Measurements from ENCODE around the gene ASCC3. TPM values are rescaled to one million over a fixed set of nuclear protein-coding genes. Genes with fewer than 3 reads are reported as not detected.

The ASCC3 gene
- total and polyA plus RNA-seq, 2 experiments from 2014 or later = 92.9 to 129 TPM

GRCh38 chr6:100775667-100776066, 105.5 kb downstream of the ASCC3 start (continued):
- TF ChIP-seq ZNF462 (CRISPR knock-in tag; IDR thresholded peaks at IDR 0.05) = no peak
- TF ChIP-seq JUNB (IDR thresholded peaks at IDR 0.05; ENCODE audit: unreplicated experiment) = no peak
- TF ChIP-seq ZNF331 (CRISPR knock-in tag; IDR thresholded peaks at IDR 0.05; ENCODE audit: low read depth) = no peak
- TF ChIP-seq REST (IDR thresholded peaks at IDR 0.05; ENCODE audit: unreplicated experiment) = no peak

GRCh38 chr6:100774681-100775080, 106.4 kb downstream of the ASCC3 start:
- H2AFZ ChIP-seq = no peak overlapping the region
- H3K79me2 ChIP-seq (replicated peaks; ENCODE audit: insufficient read depth) = no peaks in the 10 kb centered on the region
- no peaks in the 10 kb centered on the region for H4K20me1 ChIP-seq (replicated peaks; ENCODE audit: insufficient read depth)
- H3K27me3 Mint-ChIP-seq (ENCODE audit: insufficient read depth, low read depth, poor library complexity) = no peaks in the 10 kb centered on the region
- H3K36me3 ChIP-seq (ENCODE audit: insufficient read depth) = no peaks in the 10 kb centered on the region
- H3K4me2 ChIP-seq = no peak overlapping the region
- no peaks in the 10 kb centered on the region for H3K27me3 ChIP-seq (ENCODE audit: insufficient read depth)
- no peak overlapping the region for H3K27ac Mint-ChIP-seq
- H3K27ac ChIP-seq (ENCODE audit: low read depth) = no peak overlapping the region
- ATAC-seq (no peak), DNase-seq (ENCODE audit: low spot score) (no peak)
- no peaks in the 10 kb centered on the region for H3K9me3 Mint-ChIP-seq
- no peaks in the 10 kb centered on the region for H3F3A ChIP-seq (replicated peaks; ENCODE audit: low read depth)
- no peak overlapping the region for H3K4me3 Mint-ChIP-seq
- H3K9me2 ChIP-seq (ENCODE audit: insufficient read depth) = no peaks in the 10 kb centered on the region
- H3K4me1 ChIP-seq (ENCODE audit: insufficient read depth) = no peaks in the 10 kb centered on the region
- H3K4me3 ChIP-seq = no peak overlapping the region
- peaks cover 5% of the 10 kb centered on the region; the same call in 2 of the 3 replicates for H3K4me1 Mint-ChIP-seq
- H3K36me3 Mint-ChIP-seq (ENCODE audit: low read depth) = no peaks in the 10 kb centered on the region
- TF ChIP-seq ZNF462 (CRISPR knock-in tag; IDR thresholded peaks at IDR 0.05) (no peak), EZH2 (IDR thresholded peaks at IDR 0.05; ENCODE audit: low read depth, unreplicated experiment) (no peak), ZNF114 (CRISPR knock-in tag; IDR thresholded peaks at IDR 0.05) (no peak), ZNF331 (CRISPR knock-in tag; IDR thresholded peaks at IDR 0.05; ENCODE audit: low read depth) (no peak)

Data from GM23338 (cell line).